Panc1 (cell line): ENCODE measurements around the gene ESYT2.

Experiments
- CTCF ChIP-seq: fragments of 450-650 bp; IDR thresholded peaks from 2 replicates; pipeline ENCODE4 v1.5.1; 2017; ENCODE audit warnings: mild to moderate bottlenecking
- POLR2AphosphoS5 ChIP-seq: IDR thresholded peaks from 2 replicates; pipeline ENCODE4 v1.6.1; 2012; ENCODE audit warnings: mild to moderate bottlenecking, low read depth, low read length, moderate library complexity
- REST ChIP-seq, 2 experiments: IDR thresholded peaks; 2 replicates each; pipeline ENCODE4 v1.6.1; 2011 to 2012; ENCODE audit warnings: low read depth in 2 of 2, control low read depth in 1 of 2, low read length in 1 of 2, mild to moderate bottlenecking in 1 of 2, moderate library complexity in 1 of 2; ENCODE audit not compliant: insufficient read depth in 1 of 2

GRCh38 chr7:158704524-158705233, 124.6 kb downstream of the ESYT2 start, which contains the start of gene NCAPG2:
- TF ChIP-seq CTCF (no peak), POLR2AphosphoS5 (peak; percentile 57), REST (IDR thresholded peaks at IDR 0.05; ENCODE audit: insufficient read depth in 1 of 2, low read depth in 2 of 2, low read length in 1 of 2) (peak in 1 of 2 experiments; percentile 37; a peak in 1 of 4 replicates)
